Upper lobe of right lung (tissue), 1 donor: ENCODE results near the gene ATP2A1. TPM values are rescaled to one million over a fixed set of nuclear protein-coding genes. Genes with fewer than 3 reads are reported as not detected.
"Not testable (repeated sequence)": the region's sequence is repeated elsewhere in the genome, so short reads cannot be mapped to it uniquely, and the experiment has no call there.

ENCODE experiments used
- ATAC-seq: fragments of 200-7000 bp; cut with Tn5 transposase; one replicate; pipeline ENCODE4 v1.9.1; 2020; ENCODE audit warnings: mild to moderate bottlenecking, moderate library complexity
- DNase-seq: peaks from one replicate; pipeline ENCODE4 v3.0.0-alpha.2; 2020
- H3K27ac ChIP-seq: fragments of 200-600 bp; one replicate; pipeline ENCODE4 v1.8.0; 2022
- H3K27me3 ChIP-seq: fragments of 200-600 bp; one replicate; pipeline ENCODE4 v1.8.0; 2022; ENCODE audit warnings: mild to moderate bottlenecking
- H3K36me3 ChIP-seq: fragments of 200-600 bp; one replicate; pipeline ENCODE4 v1.8.0; 2022
- H3K4me1 ChIP-seq: fragments of 200-600 bp; one replicate; pipeline ENCODE4 v1.8.0; 2022
- H3K4me3 ChIP-seq: fragments of 200-600 bp; one replicate; pipeline ENCODE4 v1.8.0; 2022; ENCODE audit warnings: mild to moderate bottlenecking
- H3K9me3 ChIP-seq: fragments of 200-600 bp; one replicate; pipeline ENCODE4 v1.8.0; 2022
- intact Hi-C: fragments of 100-400 bp; cut with DNase I; formaldehyde crosslinking; loops from one replicate; pipeline ENCODE4 v1.11.0; 2022
- total RNA-seq: library from RNA; stranded (reverse); fragmentation: NEBNext Ultra II Directional; extraction: Animal tissue kit (Norgen Biotek cat#: 25700); gene quantifications from one replicate; pipeline ENCODE4 v1.2.1, GENCODE V29; 2021
- TF ChIP-seq, protein P1 (sequence below): fragments of 200-600 bp; IDR thresholded peaks from one replicate; pipeline ENCODE4 v1.8.0; 2022; ENCODE audit warnings: antibody characterized with exemption
- donor health status: DM: no; HTN: yes; CAD: no; lungs with severe emphysema.

ATP2A1 gene
- total RNA-seq, 1 donor from 2014 or later: 0.46 TPM

DNA sequence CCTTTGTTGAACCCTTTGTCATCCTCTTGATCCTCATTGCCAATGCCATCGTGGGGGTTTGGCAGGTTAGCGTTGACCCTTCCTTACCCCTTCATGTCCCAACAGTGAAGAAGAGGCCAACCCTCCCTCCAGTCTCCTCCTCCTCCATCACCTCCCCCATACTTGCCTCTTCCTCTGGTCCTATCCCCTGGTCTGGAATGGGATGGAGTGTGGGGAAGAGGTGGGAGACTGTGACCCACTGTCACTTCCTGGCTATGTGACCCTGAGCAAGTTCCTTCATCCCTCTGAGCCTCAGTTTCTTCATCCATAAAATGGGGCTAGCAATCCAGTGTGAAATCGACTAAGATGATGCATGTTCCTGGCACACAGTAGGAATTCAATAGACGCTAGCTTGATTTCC, 2.7 kb downstream of the ATP2A1 start:
- ATAC-seq (no peak), DNase-seq (no peak)
- no peaks in the 10 kb centered on the region for H3K9me3 ChIP-seq
- H3K27ac ChIP-seq: no peak overlapping the region
- peaks cover 11% of the 10 kb centered on the region for H3K4me1 ChIP-seq
- H3K27me3 ChIP-seq: peaks cover 19% of the 10 kb centered on the region
- TF ChIP-seq, protein P1, sequence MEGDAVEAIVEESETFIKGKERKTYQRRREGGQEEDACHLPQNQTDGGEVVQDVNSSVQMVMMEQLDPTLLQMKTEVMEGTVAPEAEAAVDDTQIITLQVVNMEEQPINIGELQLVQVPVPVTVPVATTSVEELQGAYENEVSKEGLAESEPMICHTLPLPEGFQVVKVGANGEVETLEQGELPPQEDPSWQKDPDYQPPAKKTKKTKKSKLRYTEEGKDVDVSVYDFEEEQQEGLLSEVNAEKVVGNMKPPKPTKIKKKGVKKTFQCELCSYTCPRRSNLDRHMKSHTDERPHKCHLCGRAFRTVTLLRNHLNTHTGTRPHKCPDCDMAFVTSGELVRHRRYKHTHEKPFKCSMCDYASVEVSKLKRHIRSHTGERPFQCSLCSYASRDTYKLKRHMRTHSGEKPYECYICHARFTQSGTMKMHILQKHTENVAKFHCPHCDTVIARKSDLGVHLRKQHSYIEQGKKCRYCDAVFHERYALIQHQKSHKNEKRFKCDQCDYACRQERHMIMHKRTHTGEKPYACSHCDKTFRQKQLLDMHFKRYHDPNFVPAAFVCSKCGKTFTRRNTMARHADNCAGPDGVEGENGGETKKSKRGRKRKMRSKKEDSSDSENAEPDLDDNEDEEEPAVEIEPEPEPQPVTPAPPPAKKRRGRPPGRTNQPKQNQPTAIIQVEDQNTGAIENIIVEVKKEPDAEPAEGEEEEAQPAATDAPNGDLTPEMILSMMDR: no peak
- intact Hi-C loops: no loop called here
- H3K36me3 ChIP-seq: no peaks in the 10 kb centered on the region
- H3K4me3 ChIP-seq: no peak overlapping the region

DNA sequence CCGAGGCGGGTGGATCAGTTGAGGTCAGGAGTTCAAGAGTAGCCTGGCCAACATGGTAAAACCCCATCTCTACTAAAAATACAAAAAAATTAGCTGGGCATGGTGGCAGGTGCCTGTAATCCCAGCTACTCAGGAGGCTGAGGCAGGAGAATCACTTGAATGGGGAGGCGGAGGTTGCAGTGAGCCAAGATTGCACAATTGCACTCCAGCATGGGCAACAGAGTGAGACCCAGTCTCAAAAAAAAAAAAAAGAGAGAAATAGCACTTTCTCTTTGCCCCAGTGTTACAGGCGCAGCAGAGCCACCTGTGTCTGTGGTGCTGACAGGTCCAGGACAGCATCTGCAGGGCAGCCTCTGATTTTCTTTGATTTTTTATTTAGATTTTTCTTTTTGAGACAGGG, 3.3 kb downstream of the ATP2A1 start:
- H3K27me3 ChIP-seq: peaks cover 19% of the 10 kb centered on the region
- H3K4me3 ChIP-seq, ATAC-seq, H3K36me3 ChIP-seq, H3K27ac ChIP-seq, intact Hi-C loops, H3K9me3 ChIP-seq, DNase-seq: not testable (repeated sequence)
- peaks cover 11% of the 10 kb centered on the region for H3K4me1 ChIP-seq

DNA sequence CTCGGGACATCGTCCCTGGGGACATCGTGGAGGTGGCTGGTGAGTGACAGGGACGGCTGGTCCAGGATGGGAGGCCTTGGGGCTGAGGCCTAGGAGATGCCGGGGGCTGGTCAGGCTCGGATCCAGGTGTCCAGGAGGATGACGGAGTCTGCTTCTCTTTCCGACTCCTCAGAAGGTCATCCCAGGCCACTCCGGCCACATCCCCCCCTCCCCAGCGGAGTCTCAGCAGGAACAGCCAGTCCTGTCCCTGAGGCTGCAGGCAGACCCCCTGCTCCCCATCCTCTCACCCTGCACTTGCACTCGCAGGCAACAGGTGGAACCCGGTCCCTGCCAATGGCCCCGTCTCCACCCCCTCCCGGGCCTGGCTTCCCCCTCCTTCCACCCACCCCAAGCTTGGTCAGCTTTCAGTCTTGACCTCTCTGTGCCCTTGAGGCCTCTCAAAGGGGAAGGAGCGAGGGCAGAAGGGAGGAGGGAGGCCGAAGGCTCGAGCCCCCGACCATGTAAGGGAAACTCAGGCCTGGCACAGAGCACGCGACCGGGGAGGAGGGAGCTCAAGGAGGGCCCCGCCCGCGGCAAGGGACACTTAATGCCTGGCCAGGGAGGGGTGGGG, 4.4 kb downstream of the ATP2A1 start:
- DNase-seq (no peak), ATAC-seq (no peak)
- Histone ChIP-seq H3K4me3 (no peak overlapping the region), H3K9me3 (no peaks in the 10 kb centered on the region), H3K36me3 (no peaks in the 10 kb centered on the region), H3K4me1 (peaks cover 11% of the 10 kb centered on the region), H3K27me3 (peaks cover 19% of the 10 kb centered on the region), H3K27ac (no peak overlapping the region)
- TF ChIP-seq, protein P1: no peak
- intact Hi-C loops: no loop called here

DNA sequence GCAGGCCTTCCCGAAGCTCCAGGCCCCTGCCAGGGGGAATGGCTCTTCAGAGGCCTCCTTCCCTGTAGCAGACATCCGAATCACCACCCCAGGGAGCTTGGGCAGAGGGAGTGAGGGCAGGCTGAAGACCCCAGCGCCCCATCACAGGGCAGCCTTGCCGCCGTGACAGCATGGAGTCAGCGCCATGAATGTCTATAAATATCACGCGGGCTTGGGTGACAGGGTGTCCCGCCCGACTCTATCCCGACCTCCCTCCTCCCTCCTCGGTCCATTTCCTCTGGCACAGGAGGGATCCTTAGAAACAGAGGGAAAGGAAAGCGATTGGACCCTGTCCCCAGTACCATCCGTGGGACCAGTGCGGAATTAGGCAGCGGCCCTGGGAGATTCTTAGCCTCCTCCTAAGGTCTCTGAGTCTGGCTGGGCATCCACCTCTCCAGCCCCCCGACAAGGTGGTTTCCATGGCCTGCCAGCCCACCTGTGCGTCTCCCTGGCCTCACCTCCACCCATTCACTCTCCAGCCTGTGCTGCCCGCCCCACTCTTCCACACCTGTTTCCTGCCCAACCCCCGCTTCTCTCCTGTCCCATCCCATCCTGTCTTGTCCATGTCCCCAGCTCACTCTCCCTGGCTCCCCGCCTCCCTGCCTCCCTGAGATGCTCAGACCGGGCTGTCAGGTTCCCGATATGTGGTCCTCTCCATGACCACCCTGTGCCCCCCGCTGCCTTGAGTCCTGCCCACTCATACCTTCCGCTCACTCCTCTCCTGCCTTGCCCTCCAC, 5.1 kb downstream of the ATP2A1 start:
- TF ChIP-seq, protein P1: no peak
- intact Hi-C loops: no loop called here
- no peak for DNase-seq
- Histone ChIP-seq H3K4me3 (no peak overlapping the region), H3K36me3 (no peaks in the 10 kb centered on the region), H3K9me3 (no peaks in the 10 kb centered on the region), H3K4me1 (peaks cover 11% of the 10 kb centered on the region), H3K27me3 (peaks cover 19% of the 10 kb centered on the region), H3K27ac (no peak overlapping the region)
- ATAC-seq: no peak

DNA sequence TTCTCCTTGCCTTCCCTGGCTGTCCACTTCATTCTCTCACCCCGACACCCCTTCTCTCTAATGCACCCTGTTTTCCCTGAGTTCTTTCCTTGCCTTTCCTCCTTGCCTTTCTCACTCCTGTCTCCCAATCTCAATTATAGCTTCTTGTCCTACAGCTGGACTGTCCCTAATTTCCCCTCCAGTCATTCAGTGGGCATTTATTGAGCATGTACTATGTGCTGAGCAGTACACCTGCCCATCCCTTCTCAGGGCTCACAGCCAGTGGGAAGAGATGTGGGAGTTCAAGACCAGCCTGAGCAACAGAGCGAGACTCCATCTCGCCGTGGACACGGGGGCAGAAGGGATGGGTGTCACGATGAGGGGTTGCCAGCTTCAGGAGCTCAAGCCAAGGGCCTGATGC, 5.8 kb downstream of the ATP2A1 start:
- peaks cover 19% of the 10 kb centered on the region for H3K27me3 ChIP-seq
- TF ChIP-seq, protein P1: no peak
- no peak overlapping the region for H3K4me3 ChIP-seq
- intact Hi-C loops: no loop called here
- H3K9me3 ChIP-seq: no peaks in the 10 kb centered on the region
- DNase-seq (no peak), ATAC-seq (no peak)
- H3K4me1 ChIP-seq: peaks cover 9% of the 10 kb centered on the region
- H3K27ac ChIP-seq: no peak overlapping the region
- H3K36me3 ChIP-seq: no peaks in the 10 kb centered on the region

DNA sequence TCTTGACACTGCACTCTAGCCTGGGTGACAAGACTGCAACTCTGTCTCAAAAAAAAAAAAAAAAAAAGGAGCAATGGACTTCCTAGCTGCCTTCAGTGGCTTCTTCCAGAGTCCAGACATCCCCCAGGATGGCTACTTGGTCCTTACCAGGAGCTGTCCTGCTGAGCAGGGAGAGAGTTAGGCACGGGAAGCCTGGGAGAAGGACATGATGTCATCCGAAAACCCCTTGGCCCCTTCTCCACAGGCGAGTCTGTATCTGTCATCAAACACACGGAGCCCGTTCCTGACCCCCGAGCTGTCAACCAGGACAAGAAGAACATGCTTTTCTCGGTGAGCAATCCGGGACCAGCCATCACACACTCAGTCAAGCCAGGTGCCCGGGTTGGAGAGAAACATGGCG, 8.7 kb downstream of the ATP2A1 start:
- Histone ChIP-seq H3K27ac (no peak overlapping the region), H3K4me3 (no peak overlapping the region), H3K9me3 (no peaks in the 10 kb centered on the region), H3K4me1 (no peaks in the 10 kb centered on the region), H3K36me3 (no peaks in the 10 kb centered on the region), H3K27me3 (peaks cover 18% of the 10 kb centered on the region)
- DNase-seq: no peak
- no peak for ATAC-seq
- intact Hi-C loops: no loop called here
- TF ChIP-seq, protein P1: no peak

DNA sequence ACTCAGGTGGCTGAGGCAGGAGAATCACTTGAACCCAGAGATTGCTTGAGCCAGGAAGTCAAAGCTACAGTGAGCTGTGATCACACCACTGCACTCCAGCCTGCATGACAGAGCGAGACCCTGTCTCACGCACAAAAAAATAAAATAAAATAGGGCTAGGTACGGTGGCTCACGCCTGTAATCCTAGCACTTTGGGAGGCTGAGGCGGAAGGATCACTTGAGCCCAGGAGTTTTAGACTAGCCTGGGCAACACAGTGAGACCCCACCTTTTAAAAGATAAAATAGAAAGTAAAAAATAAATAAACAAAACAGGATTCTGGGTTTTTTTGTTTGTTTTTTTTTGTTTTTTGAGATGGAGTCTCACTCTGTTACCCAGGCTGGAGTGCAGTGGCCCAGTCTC, 12.1 kb downstream of the ATP2A1 start:
- H3K36me3 ChIP-seq, H3K27ac ChIP-seq, H3K4me1 ChIP-seq, H3K9me3 ChIP-seq, DNase-seq, H3K27me3 ChIP-seq, intact Hi-C loops, H3K4me3 ChIP-seq, ATAC-seq: not testable (repeated sequence)
